Mammary epithelial cell (primary cell): ENCODE data around the gene MAD1L1.

ENCODE experiments used
- CTCF ChIP-seq, 2 donors: IDR thresholded peaks in 1 of 2; conservative IDR thresholded peaks in 1 of 2; 2 replicates each; pipeline ENCODE4 v1.5.1; 2011 to 2012; ENCODE audit warnings: inconsistent platforms in 2 of 2, low read length in 2 of 2, mild to moderate bottlenecking in 2 of 2, control low read depth in 1 of 2, low read depth in 1 of 2; ENCODE audit not compliant: insufficient read depth in 1 of 2; ENCODE audit errors: extremely low read depth in 1 of 2
- EZH2 ChIP-seq: IDR thresholded peaks from 2 replicates; pipeline ENCODE4 v1.6.1; 2012; ENCODE audit warnings: low read length, inconsistent platforms, borderline replicate concordance

DNA sequence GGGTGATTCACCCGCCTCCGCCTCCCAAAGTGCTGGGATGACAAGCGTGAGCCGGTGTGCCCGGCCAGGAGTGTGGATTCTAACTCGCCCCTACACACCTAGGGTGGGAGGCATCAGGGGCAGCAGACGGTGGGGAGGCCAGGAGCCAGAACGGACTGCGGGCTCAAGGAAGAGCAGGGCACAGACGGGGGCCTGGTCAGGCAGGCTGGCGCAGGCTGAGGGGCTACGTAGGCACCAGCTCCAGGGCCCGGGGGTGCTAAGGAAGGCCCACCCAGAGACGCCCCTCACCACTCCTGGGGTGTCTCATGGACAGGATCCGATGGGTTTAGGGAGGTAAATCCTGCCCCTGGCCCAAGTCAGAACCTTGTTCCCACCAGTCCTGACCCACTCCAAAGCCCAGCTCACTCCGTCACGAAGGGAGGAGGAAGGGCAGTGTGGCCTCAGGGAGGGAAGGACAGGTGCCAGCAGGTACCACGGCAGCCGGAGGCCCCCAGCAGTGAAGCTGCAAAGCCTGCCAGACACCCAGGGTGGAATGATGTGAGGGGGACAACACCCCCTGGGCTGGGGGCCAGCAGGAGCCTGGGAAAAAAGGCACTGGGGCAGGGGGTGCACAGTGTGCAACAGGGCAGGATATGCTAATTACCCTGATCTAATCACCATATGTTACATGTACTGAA is 251.4 kb downstream of the MAD1L1 start:
- TF ChIP-seq CTCF (conservative IDR thresholded peaks at IDR 0.05 in 1 of 2, IDR thresholded peaks at IDR 0.05 in 1 of 2; ENCODE audit: extremely low read depth in 1 of 2, insufficient read depth in 1 of 2, low read depth in 1 of 2, low read length in 2 of 2), result no peak
- no peak for TF ChIP-seq EZH2
